GM12878 (cell line): Measurements from ENCODE around the gene PDK3.

ENCODE experiments used
- CHD1 ChIP-seq: IDR thresholded peaks from 2 replicates; pipeline ENCODE4 v1.6.1; 2012; ENCODE audit warnings: low read depth, low read length, improper control_type of control experiment
- CTCF ChIP-seq, 3 experiments: IDR thresholded peaks in 2 of 3; conservative IDR thresholded peaks in 1 of 3; 2 replicates each; pipeline ENCODE4 v1.5.1; 2011; ENCODE audit warnings: low read depth in 3 of 3, low read length in 3 of 3, mild to moderate bottlenecking in 3 of 3, control low read depth in 2 of 3, moderate library complexity in 2 of 3, inconsistent platforms in 1 of 3, mixed read lengths in 1 of 3; ENCODE audit not compliant: control insufficient read depth in 2 of 3, insufficient read depth in 1 of 3; ENCODE audit errors: extremely low read depth in 1 of 3
- HDAC6 ChIP-seq: fragments of 200-600 bp; sonication (generic); IDR thresholded peaks from one replicate; pipeline ENCODE4 v1.8.0; 2017; ENCODE audit warnings: antibody characterized with exemption; ENCODE audit not compliant: unreplicated experiment
- MXI1 ChIP-seq: fragments of 150-350 bp; IDR thresholded peaks from 2 replicates; pipeline ENCODE4 v1.6.1; 2011; ENCODE audit warnings: low read depth, mild to moderate bottlenecking, inconsistent platforms, low read length, improper control_type of control experiment
- TF ChIP-seq, protein P1 (sequence below): IDR thresholded peaks from 2 replicates; pipeline ENCODE4 v1.6.1; 2011; ENCODE audit warnings: borderline replicate concordance, low read depth, mild to moderate bottlenecking, moderate library complexity, mixed read lengths, low read length; ENCODE audit not compliant: insufficient read depth; ENCODE audit errors: extremely low read length

- TF ChIP-seq CTCF (IDR thresholded peaks at IDR 0.05 in 2 of 3, conservative IDR thresholded peaks at IDR 0.05 in 1 of 3; ENCODE audit: control insufficient read depth in 2 of 3, extremely low read depth in 1 of 3, insufficient read depth in 1 of 3, low read depth in 3 of 3, low read length in 3 of 3) (no peak), HDAC6 (no peak), MXI1 (no peak), CHD1 (no peak)
- TF ChIP-seq, protein P1, sequence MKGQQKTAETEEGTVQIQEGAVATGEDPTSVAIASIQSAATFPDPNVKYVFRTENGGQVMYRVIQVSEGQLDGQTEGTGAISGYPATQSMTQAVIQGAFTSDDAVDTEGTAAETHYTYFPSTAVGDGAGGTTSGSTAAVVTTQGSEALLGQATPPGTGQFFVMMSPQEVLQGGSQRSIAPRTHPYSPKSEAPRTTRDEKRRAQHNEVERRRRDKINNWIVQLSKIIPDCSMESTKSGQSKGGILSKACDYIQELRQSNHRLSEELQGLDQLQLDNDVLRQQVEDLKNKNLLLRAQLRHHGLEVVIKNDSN = no peak
Measured at GRCh38 chrX:24471808-24472207, 6.7 kb downstream of the PDK3 start.
